Measurements from ENCODE around the gene ITGA1.
A peak's percentile ranks its signal among the peaks of the same experiment; 100 is the strongest.

The ITGA1 gene

DNA sequence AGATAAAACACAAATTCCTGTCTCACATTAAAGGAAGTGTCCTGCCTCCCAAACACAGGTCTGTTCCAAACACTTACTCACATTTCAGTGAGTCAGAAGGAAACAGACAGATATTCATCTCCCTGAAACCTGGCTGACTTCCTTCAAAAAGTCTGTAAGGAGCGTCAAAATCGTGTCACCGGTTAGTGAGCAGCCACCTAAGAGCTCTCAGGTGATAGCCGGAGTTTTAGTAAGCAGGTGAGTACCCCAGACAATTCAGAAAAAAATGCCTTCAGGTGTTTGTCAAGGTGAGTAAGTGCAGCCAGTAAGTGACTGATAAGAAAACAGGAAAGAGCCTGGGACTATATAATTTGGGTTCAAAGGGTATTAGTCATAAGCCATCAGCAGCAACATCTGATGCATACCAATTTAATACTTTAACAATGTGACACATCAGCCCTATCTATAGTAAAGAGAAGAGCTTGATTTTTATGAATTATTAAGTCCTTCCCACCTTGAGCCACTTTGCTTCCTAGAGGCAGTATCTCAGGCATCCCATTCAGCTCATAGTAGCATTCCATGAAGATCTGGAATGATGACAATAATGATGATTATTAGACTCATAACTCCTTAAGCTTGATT is 200.1 kb downstream of the ITGA1 start:
- no peaks in the 10 kb centered on the region for H3K9me3 ChIP-seq (ENCODE audit: control insufficient read depth, low read length)
- H3K4me3 ChIP-seq (ENCODE audit: low read depth, low read length): peak overlapping the region; percentile 3
- no peaks in the 10 kb centered on the region for H3K36me3 ChIP-seq (ENCODE audit: control insufficient read depth, insufficient read depth, low read length)
- TF ChIP-seq CTCF (IDR thresholded peaks at IDR 0.05): no peak
- H3K79me2 ChIP-seq: peaks cover 3% of the 10 kb centered on the region
- no peaks in the 10 kb centered on the region for H3K27me3 ChIP-seq (ENCODE audit: control insufficient read depth, insufficient read depth, low read length)
- peaks cover 11% of the 10 kb centered on the region for H3K4me1 ChIP-seq
- peak overlapping the region; percentile 68 for H3K27ac ChIP-seq
- H2AFZ ChIP-seq: peak overlapping the region; percentile 84
- peak overlapping the region; percentile 27 for H3K4me2 ChIP-seq (ENCODE audit: low read length)
- H3K9ac ChIP-seq: no peak overlapping the region

GRCh38 chr5:52988335-52989024 is 200.8 kb downstream of the ITGA1 start:
- Histone ChIP-seq H3K27ac (peak overlapping the region; percentile 68), H3K4me3 (ENCODE audit: low read depth, low read length) (peak overlapping the region; percentile 51)
- no peak for TF ChIP-seq CTCF (IDR thresholded peaks at IDR 0.05)

GRCh38 chr5:52989025-52989780 is 201.5 kb downstream of the ITGA1 start, which contains the start of gene ITGA2:
Gene ITGA2 (plus strand): TSS chr5:52989352. CDS start chr5:52989469, 117 bp downstream.
- peaks cover 8% of the 10 kb centered on the region for H3K79me2 ChIP-seq
- H2AFZ ChIP-seq: peak within 1 kb of the TSS; percentile 84
- peak within 1 kb of the TSS; percentile 68 for H3K27ac ChIP-seq
- H3K4me2 ChIP-seq (ENCODE audit: low read length): peak within 1 kb of the TSS; percentile 54
- H3K9me3 ChIP-seq (ENCODE audit: control insufficient read depth, low read length): no peaks in the 10 kb centered on the region
- peak within 1 kb of the TSS; percentile 51 for H3K4me3 ChIP-seq (ENCODE audit: low read depth, low read length)
- H3K27me3 ChIP-seq (ENCODE audit: control insufficient read depth, insufficient read depth, low read length): no peaks in the 10 kb centered on the region
- no peak for TF ChIP-seq CTCF (IDR thresholded peaks at IDR 0.05)
- no peaks in the 10 kb centered on the region for H3K36me3 ChIP-seq (ENCODE audit: control insufficient read depth, insufficient read depth, low read length)
- H3K9ac ChIP-seq: peak within 1 kb of the TSS; percentile 28
- peaks cover 11% of the 10 kb centered on the region for H3K4me1 ChIP-seq

More at GRCh38 chr5:52988335-52989024, 200.8 kb downstream of the ITGA1 start:
- H3K4me1 ChIP-seq: peaks cover 11% of the 10 kb centered on the region
- peak overlapping the region; percentile 28 for H3K9ac ChIP-seq
- peak overlapping the region; percentile 54 for H3K4me2 ChIP-seq (ENCODE audit: low read length)
- no peaks in the 10 kb centered on the region for H3K9me3 ChIP-seq (ENCODE audit: control insufficient read depth, low read length)
- no peaks in the 10 kb centered on the region for H3K36me3 ChIP-seq (ENCODE audit: control insufficient read depth, insufficient read depth, low read length)
- H2AFZ ChIP-seq: peak overlapping the region; percentile 84
- H3K27me3 ChIP-seq (ENCODE audit: control insufficient read depth, insufficient read depth, low read length): no peaks in the 10 kb centered on the region
- peaks cover 7% of the 10 kb centered on the region for H3K79me2 ChIP-seq

GRCh38 chr5:52989781-52990527 is 202.2 kb downstream of the ITGA1 start:
- Histone ChIP-seq H3K36me3 (ENCODE audit: control insufficient read depth, insufficient read depth, low read length) (no peaks in the 10 kb centered on the region), H3K4me3 (ENCODE audit: low read depth, low read length) (peak overlapping the region; percentile 51), H3K9me3 (ENCODE audit: control insufficient read depth, low read length) (no peaks in the 10 kb centered on the region), H3K27ac (peak overlapping the region; percentile 68), H2AFZ (peak overlapping the region; percentile 84), H3K4me2 (ENCODE audit: low read length) (peak overlapping the region; percentile 54), H3K4me1 (peaks cover 11% of the 10 kb centered on the region), H3K9ac (no peak overlapping the region), H3K79me2 (peaks cover 10% of the 10 kb centered on the region), H3K27me3 (ENCODE audit: control insufficient read depth, insufficient read depth, low read length) (no peaks in the 10 kb centered on the region)
- peak; percentile 59 for TF ChIP-seq CTCF (IDR thresholded peaks at IDR 0.05)
